ENCODE data around the gene ABCA6.
"Not testable (repeated sequence)": the region's sequence is repeated elsewhere in the genome, so short reads cannot be mapped to it uniquely, and the experiment has no call there.

The ABCA6 gene

GRCh38 chr17:69070378-69071232 lies 71.1 kb downstream of the ABCA6 start:
- DNase-seq = not testable (repeated sequence)

- no peak for DNase-seq
Observed at GRCh38 chr17:69069226-69069750, 72.4 kb downstream of the ABCA6 start.

- DNase-seq = no peak
Observed at GRCh38 chr17:69067274-69068047, 74.2 kb downstream of the ABCA6 start.

- DNase-seq = no peak
Observed at GRCh38 chr17:69066482-69066881, 75.2 kb downstream of the ABCA6 start.

DNA sequence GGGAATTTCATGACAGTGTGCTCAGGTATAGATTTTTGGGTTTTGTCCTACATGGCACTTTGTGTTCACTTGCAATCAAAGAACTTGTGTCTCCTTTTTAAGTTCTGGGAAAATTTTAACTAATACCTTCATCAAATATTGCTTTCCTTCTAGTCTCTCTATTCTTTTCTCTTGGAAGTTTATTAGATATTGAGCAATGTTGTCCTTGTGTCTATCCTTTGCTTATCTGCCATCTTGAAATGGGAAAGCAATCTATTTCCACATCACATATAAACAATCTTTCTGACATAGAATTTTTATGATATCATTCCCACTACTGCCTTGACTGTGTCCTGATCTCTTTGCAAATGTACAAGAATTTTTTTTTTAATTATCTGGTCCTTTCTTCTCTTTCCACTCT lies 76.6 kb downstream of the ABCA6 start:
- no peak for DNase-seq

DNA sequence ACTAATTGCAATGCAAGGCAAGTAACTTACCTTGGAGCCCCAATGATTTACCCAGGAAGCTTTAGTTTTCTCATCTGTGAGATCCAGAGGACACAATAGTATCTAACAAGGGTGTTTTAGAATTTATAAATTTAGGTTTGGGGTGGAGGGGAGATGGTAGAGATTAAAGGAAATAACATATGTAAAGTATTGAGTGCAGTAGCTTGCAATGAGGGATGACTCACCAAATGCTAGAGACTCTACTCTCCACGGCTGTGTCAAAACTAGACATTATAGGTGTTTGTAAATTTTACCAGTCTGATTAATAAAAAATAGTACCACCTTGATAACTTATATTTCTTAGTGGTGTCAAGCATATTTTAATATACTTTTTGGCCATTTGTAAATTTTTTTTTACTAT lies 77.2 kb downstream of the ABCA6 start:
- DNase-seq = no peak

GRCh38 chr17:69064001-69064400 lies 77.7 kb downstream of the ABCA6 start:
- DNase-seq = no peak

GRCh38 chr17:69062860-69063581 lies 78.7 kb downstream of the ABCA6 start:
- DNase-seq = no peak

GRCh38 chr17:69061721-69062556 lies 79.8 kb downstream of the ABCA6 start:
- DNase-seq = no peak

DNA sequence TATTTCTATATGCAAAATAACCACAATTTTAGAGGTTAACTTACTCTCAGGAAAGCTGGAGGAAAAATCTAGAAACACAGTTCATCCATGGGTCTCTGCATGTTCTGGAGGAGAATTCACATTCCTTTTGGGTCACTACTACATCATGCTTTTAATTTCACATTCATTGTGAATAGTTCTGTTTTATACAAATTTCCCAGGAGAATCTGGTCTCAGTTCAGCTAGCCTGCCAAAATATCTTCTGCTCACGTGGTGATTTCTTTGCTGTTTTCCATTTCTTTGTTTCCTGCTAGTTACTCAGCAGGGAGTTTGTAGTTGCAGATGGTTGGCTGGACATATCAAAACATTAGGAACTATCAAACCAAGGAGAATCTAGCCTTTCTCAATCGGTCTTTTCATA lies 80.9 kb downstream of the ABCA6 start, which contains the start of gene ABCA9:
TSS of gene ABCA9 (minus strand) at position 106 of the 400 bp plus-strand sequence. CDS start 9,801 bp downstream, outside the sequence.
- no peak for DNase-seq

- no peak for DNase-seq
Observed at GRCh38 chr17:69059458-69060175, 82.1 kb downstream of the ABCA6 start.

DNA sequence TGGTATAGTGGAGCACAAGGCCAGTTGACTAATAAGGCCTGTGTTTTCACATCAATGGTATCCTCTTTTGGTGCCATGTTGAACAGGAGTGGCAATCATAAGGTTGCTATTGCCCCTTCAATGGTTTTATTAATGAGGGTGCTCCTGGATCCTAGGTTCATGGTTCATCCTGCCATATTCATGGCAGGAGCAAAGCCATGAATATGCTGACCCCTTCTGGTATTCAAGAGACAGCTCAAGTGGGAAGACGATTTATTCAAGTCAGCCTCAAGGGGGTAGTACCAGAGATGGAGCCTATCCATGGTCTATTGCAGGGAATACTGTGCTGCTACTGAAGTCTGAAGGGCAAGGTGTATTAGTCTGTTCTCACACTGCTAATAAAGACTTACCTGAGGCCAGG lies 83.5 kb downstream of the ABCA6 start:
- DNase-seq = no peak

DNA sequence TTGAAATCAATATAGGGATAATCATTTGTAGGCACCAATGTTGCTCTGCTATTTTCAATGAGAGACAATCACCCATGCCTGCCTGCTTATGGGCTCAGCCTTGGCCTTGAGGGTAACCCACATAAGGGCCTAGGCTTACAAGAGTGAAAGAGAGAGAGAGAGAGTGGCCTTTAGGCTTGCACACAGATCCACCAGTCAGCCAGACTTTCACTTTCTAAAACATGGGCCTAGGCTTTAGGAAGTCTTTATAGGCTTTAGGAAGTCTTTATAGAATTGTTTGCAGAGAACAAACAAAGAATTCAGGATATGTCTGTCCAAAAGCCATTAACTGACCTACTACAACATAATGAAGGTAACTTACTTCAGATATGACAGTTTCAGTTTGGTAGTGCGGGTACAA lies 84.4 kb downstream of the ABCA6 start:
- no peak for DNase-seq

GRCh38 chr17:69056179-69056823 lies 85.4 kb downstream of the ABCA6 start:
- DNase-seq = no peak

- no peak for DNase-seq
Observed at GRCh38 chr17:69055334-69055733, 86.4 kb downstream of the ABCA6 start.

DNA sequence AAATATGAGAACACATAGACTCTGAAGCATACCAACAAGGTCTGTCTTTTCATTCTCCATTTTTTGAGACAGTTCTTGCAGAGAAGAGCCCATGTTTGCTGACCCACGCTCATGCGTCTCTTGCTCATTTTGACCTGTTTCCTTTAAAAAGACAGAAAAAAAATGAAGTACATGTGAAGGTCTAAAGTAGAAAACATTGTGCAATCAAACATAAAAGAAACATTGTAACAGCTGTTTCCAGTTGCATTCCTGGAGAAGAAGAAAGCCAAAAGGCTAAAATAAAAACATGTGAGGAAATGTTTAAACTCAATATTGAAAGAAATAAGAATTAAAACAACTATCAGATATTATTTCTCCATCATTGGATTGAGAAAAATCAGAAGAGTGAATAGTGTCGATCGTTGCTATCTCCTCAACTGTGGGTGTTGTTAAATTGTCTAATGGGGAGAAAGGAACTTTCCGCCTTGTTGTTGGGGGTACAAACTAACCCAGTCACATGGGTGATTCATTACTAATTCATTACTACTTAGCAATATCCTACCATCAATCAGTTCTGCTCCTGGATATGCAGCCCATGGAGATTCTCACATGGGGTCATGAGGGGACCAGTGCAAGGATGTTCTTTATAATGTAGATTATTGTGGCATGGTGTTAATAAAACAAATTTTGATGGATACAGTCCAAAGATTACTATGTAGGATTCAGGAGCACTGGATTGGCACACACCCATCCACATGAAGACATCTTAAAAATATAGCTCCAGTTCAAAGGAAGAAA lies 90.5 kb downstream of the ABCA6 start:
- DNase-seq = no peak

DNA sequence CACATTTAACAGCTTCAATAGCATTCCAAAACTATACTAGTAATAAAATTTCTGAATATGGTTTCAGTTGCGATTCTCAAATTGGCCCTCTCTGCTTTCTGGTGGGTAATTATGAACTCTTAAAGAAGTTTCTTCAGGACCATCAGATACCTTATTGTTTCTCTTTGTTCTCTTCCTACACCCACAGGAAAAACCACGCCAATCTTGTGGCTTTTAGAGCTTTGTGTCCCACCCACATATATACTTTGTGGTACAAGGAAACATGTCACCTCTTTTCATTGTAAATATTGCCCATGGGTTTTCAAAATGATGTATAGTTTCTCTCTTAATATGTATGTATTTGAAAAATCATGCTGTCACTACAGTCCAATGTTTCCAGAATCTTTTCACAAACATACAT lies 93.1 kb downstream of the ABCA6 start:
- DNase-seq = no peak

GRCh38 chr17:69047368-69048263 lies 94.1 kb downstream of the ABCA6 start:
- DNase-seq = no peak
